ENCODE data around the gene KHK. TPM values are rescaled to one million over a fixed set of nuclear protein-coding genes. Genes with fewer than 3 reads are reported as not detected.
A peak's percentile ranks its signal among the peaks of the same experiment; 100 is the strongest.

Gene KHK
- total and polyA plus RNA-seq, 9 of the 15 experiments (the other 6 are each of a cell fraction or from before 2014, with no cell fraction given): 1.5 to 10.7 (median 5.2) TPM

DNA sequence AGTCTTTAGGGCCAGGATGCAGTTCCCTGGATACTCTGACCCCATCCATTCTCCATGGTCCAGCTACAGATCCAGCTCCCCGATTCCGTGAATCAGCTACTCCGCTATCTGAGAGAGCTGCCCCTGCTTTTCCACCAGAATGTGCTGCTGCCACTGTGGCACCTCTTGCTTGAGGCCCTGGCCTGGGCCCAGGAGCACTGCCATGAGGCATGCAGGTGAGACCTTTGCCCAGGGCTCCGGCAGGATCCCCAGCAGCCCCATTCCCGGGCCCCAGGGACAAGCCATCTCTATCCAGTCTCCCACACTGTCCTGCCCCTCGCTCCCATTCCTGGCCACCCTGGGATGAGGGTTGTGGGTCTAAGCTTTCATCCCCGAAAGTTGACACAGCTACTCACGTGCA, 46.3 kb upstream of the KHK start:
- no peak overlapping the region for H3K4me2 ChIP-seq (ENCODE audit: insufficient read depth, low read length)
- WGBS (ENCODE audit: insufficient coverage, low coverage, missing lambda C conversion rate): 94% methylated on average over 8 of the region's 8 CpGs
- POLR2A ChIA-PET: interaction anchor here (0.8 to 1.8 kb wide), 7 partner anchors 10 to 79 kb away, joined by 3 to 8 read pairs (median 5); partner anchors contain the start of genes AGBL5, KHK and OST4
- TF ChIP-seq, protein P1, sequence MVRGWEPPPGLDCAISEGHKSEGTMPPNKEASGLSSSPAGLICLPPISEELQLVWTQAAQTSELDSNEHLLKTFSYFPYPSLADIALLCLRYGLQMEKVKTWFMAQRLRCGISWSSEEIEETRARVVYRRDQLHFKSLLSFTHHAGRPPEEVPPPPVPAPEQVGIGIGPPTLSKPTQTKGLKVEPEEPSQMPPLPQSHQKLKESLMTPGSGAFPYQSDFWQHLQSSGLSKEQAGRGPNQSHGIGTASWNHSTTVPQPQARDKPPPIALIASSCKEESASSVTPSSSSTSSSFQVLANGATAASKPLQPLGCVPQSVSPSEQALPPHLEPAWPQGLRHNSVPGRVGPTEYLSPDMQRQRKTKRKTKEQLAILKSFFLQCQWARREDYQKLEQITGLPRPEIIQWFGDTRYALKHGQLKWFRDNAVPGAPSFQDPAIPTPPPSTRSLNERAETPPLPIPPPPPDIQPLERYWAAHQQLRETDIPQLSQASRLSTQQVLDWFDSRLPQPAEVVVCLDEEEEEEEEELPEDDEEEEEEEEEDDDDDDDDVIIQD (CRISPR knock-in tag; IDR thresholded peaks at IDR 0.05): no peak
- TF ChIP-seq RBFOX2 (IDR thresholded peaks at IDR 0.05; ENCODE audit: low read depth, low read length) (peak; percentile 58), SMARCC2 (IDR thresholded peaks at IDR 0.05; ENCODE audit: low read depth) (no peak), ZNF444 (CRISPR knock-in tag; IDR thresholded peaks at IDR 0.05) (no peak), POLR2G (IDR thresholded peaks at IDR 0.05; ENCODE audit: low read depth, low read length) (0 out of 2 replicates have a peak, but pooled peaks have one; percentile 31), SMARCB1 (IDR thresholded peaks at IDR 0.05; ENCODE audit: insufficient read length, low read depth) (no peak), CEBPB (tag; IDR thresholded peaks at IDR 0.05) (no peak), MTF1 (CRISPR knock-in tag; IDR thresholded peaks at IDR 0.05; ENCODE audit: borderline replicate concordance) (no peak)
- TF ChIP-seq, protein P2, sequence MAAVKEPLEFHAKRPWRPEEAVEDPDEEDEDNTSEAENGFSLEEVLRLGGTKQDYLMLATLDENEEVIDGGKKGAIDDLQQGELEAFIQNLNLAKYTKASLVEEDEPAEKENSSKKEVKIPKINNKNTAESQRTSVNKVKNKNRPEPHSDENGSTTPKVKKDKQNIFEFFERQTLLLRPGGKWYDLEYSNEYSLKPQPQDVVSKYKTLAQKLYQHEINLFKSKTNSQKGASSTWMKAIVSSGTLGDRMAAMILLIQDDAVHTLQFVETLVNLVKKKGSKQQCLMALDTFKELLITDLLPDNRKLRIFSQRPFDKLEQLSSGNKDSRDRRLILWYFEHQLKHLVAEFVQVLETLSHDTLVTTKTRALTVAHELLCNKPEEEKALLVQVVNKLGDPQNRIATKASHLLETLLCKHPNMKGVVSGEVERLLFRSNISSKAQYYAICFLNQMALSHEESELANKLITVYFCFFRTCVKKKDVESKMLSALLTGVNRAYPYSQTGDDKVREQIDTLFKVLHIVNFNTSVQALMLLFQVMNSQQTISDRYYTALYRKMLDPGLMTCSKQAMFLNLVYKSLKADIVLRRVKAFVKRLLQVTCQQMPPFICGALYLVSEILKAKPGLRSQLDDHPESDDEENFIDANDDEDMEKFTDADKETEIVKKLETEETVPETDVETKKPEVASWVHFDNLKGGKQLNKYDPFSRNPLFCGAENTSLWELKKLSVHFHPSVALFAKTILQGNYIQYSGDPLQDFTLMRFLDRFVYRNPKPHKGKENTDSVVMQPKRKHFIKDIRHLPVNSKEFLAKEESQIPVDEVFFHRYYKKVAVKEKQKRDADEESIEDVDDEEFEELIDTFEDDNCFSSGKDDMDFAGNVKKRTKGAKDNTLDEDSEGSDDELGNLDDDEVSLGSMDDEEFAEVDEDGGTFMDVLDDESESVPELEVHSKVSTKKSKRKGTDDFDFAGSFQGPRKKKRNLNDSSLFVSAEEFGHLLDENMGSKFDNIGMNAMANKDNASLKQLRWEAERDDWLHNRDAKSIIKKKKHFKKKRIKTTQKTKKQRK (IDR thresholded peaks at IDR 0.05; ENCODE audit: borderline replicate concordance, low read depth, low read length): no peak
- TF ChIP-seq, protein P3, sequence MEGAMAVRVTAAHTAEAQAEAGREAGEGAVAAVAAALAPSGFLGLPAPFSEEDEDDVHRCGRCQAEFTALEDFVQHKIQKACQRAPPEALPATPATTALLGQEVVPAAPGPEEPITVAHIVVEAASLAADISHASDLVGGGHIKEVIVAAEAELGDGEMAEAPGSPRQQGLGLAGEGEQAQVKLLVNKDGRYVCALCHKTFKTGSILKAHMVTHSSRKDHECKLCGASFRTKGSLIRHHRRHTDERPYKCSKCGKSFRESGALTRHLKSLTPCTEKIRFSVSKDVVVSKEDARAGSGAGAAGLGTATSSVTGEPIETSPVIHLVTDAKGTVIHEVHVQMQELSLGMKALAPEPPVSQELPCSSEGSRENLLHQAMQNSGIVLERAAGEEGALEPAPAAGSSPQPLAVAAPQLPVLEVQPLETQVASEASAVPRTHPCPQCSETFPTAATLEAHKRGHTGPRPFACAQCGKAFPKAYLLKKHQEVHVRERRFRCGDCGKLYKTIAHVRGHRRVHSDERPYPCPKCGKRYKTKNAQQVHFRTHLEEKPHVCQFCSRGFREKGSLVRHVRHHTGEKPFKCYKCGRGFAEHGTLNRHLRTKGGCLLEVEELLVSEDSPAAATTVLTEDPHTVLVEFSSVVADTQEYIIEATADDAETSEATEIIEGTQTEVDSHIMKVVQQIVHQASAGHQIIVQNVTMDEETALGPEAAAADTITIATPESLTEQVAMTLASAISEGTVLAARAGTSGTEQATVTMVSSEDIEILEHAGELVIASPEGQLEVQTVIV (CRISPR knock-in tag; IDR thresholded peaks at IDR 0.05; ENCODE audit: borderline replicate concordance): no peak
- TF ChIP-seq, protein P4, sequence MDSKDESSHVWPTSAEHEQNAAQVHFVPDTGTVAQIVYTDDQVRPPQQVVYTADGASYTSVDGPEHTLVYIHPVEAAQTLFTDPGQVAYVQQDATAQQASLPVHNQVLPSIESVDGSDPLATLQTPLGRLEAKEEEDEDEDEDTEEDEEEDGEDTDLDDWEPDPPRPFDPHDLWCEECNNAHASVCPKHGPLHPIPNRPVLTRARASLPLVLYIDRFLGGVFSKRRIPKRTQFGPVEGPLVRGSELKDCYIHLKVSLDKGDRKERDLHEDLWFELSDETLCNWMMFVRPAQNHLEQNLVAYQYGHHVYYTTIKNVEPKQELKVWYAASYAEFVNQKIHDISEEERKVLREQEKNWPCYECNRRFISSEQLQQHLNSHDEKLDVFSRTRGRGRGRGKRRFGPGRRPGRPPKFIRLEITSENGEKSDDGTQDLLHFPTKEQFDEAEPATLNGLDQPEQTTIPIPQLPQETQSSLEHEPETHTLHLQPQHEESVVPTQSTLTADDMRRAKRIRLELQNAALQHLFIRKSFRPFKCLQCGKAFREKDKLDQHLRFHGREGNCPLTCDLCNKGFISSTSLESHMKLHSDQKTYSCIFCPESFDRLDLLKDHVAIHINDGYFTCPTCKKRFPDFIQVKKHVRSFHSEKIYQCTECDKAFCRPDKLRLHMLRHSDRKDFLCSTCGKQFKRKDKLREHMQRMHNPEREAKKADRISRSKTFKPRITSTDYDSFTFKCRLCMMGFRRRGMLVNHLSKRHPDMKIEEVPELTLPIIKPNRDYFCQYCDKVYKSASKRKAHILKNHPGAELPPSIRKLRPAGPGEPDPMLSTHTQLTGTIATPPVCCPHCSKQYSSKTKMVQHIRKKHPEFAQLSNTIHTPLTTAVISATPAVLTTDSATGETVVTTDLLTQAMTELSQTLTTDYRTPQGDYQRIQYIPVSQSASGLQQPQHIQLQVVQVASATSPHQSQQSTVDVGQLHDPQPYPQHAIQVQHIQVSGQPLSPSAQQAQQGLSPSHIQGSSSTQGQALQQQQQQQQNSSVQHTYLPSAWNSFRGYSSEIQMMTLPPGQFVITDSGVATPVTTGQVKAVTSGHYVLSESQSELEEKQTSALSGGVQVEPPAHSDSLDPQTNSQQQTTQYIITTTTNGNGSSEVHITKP (IDR thresholded peaks at IDR 0.05; ENCODE audit: partially characterized antibody): no peak

More for the DNA sequence above, 46.3 kb upstream of the KHK start:
- BruUV-seq (replicated peaks): no TSS peak
- Histone ChIP-seq H3K9me3 (replicated peaks; ENCODE audit: control insufficient read depth, insufficient read depth, low read depth, low read length) (no peaks in the 10 kb centered on the region), H3K9ac (ENCODE audit: insufficient read depth in 1 of 2, low read depth in 2 of 2, low read length in 2 of 2) (no peak overlapping the region), H3K27ac (ENCODE audit: extremely low read depth, low read depth, low read length) (no peak overlapping the region), H3K27me3 (ENCODE audit: control insufficient read depth in 2 of 2, insufficient read depth in 2 of 2, low read length in 2 of 2) (no peaks in the 10 kb centered on the region), H3K79me2 (ENCODE audit: control insufficient read depth, insufficient read depth, low read length) (peaks cover 4% of the 10 kb centered on the region; the same call in 1 of the 3 replicates), H2AFZ (ENCODE audit: low read depth, low read length) (no peak overlapping the region), H3K4me1 (replicated peaks in 1 of 2; ENCODE audit: control insufficient read depth in 2 of 2, insufficient read depth in 2 of 2, low read length in 2 of 2) (no peaks in the 10 kb centered on the region), H3K9me1 (ENCODE audit: control insufficient read depth, insufficient read depth, low read length) (peaks cover 4% of the 10 kb centered on the region), H4K20me1 (replicated peaks; ENCODE audit: control insufficient read depth, insufficient read depth, low read length) (no peaks in the 10 kb centered on the region), H3K4me3 (no peak overlapping the region), H3K36me3 (ENCODE audit: control insufficient read depth, insufficient read depth, low read length) (peaks cover 84% of the 10 kb centered on the region)
- FAIRE-seq (no peak), ATAC-seq (no peak), DNase-seq (ENCODE audit: extremely low read depth in 1 of 4, low spot score in 3 of 4) (no peak)
- CTCF ChIA-PET (ENCODE audit: low intra/inter-chr PET ratio): no interaction called here
- intact Hi-C loops (cut with micrococcal nuclease): no loop called here
- in situ Hi-C loops (cut with MboI): no loop called here
